M059J (cell line): Measurements from ENCODE around the gene ATRIP. TPM values are rescaled to one million over a fixed set of nuclear protein-coding genes. Genes with fewer than 3 reads are reported as not detected.
"Not testable (repeated sequence)": the region's sequence is repeated elsewhere in the genome, so short reads cannot be mapped to it uniquely, and the experiment has no call there.

ENCODE experiments used
- DNase-seq: peaks from one replicate; pipeline ENCODE4 v3.0.0-alpha.2; 2012; ENCODE audit warnings: low read depth
- total RNA-seq: library from RNA; depleted of rRNA; stranded (reverse); fragments of >200 nt; shearing (Covaris generic); gene quantifications from 2 replicates; pipeline ENCODE4 v1.2.3, GENCODE V29; 2014

Gene ATRIP
- total RNA-seq, 1 experiment from 2014 or later: 7.2 TPM

- no peak for DNase-seq
These were observed 21.8 kb downstream of the ATRIP start for GRCh38 chr3:48468329-48468731.

- peak; percentile 28 for DNase-seq
These were observed 22.7 kb downstream of the ATRIP start for GRCh38 chr3:48469046-48469915.

DNA sequence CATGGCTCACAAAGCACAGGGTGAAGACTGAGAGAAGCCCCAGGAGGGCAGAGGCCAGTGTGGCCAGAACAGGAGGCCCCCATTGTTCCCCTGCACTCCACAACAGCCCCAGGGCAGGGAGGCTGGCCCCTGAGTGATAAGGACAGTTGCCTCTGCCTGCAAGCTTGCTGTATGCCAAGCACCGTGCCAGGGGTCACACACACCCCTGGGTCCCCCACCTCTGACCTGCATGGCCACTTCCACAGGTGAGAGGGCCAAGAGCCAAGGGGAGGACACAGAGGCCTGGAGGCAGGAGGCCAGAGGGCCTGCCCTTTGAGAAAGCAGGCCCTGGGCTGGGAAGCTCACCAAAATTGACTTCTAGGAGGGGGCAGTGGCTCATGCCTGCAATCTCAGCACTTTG is 23.7 kb downstream of the ATRIP start:
- no peak for DNase-seq

DNA sequence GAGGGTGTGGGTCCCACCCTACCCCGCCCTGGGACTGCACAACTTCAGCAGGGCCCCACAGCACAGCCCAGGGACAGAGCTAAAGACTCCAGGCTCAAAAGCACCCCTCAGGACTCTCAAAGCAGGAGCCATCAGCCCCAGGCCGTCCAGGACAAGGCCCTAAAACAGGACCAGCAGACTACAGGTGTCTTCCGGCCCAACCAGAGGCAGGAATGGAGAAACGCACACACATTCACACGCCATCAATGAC is 26.1 kb downstream of the ATRIP start:
- no peak for DNase-seq

- DNase-seq: peak; percentile 96
These were observed 26.5 kb downstream of the ATRIP start for GRCh38 chr3:48472923-48473616.

- no peak for DNase-seq
These were observed 27.0 kb downstream of the ATRIP start for GRCh38 chr3:48473617-48473952.

- not testable (repeated sequence) for DNase-seq
These were observed 27.5 kb downstream of the ATRIP start for GRCh38 chr3:48474031-48474430.

DNA sequence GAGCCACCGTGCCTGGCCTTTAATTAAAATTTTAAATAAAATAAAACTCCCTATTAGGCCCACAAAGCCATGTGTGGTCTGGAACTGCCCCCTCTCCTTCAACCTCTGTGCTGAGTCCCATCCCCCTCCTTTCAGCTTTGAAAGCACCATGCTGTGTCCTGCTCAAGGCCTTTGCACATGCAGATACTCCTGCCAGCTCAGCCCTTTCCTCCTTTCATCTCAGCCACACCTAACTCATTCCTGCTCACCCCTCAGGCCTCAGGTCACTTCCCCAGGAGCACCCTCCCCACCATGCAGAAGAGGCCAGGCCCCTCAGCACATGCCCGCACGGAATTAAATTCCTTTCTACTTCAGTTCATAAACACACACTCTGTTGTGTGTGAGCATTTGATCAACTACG is 28.1 kb downstream of the ATRIP start:
- DNase-seq: no peak

DNA sequence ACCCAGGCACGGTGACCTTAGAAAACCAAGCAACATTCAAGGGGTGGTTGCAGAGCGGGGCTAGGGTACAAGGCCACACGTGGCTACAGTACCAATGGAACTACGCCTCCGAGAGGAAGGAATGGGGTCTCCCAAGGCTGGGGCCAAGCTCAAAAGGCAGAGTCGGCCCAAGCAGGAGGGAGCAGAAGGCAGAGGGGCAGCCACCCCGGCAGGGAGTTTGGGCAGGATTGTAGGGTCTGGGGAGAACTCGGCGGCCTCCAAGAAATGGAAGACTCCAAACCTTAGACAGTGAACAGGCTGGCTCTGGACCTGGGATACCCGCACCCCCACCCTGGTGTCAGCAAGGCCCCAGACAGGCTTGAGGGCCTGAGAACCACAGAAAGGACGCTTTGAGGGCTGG is 28.7 kb downstream of the ATRIP start:
- DNase-seq: no peak

- no peak for DNase-seq
These were observed 30.0 kb downstream of the ATRIP start for GRCh38 chr3:48476426-48477053.

- no peak for DNase-seq
These were observed 31.5 kb downstream of the ATRIP start for GRCh38 chr3:48477959-48478520.

- no peak for DNase-seq
These were observed 32.4 kb downstream of the ATRIP start for GRCh38 chr3:48478626-48479555.

- not testable (repeated sequence) for DNase-seq
These were observed 34.4 kb downstream of the ATRIP start for GRCh38 chr3:48480891-48481290.

GRCh38 chr3:48482822-48483221 is 36.3 kb downstream of the ATRIP start:
- DNase-seq: not testable (repeated sequence)

- no peak for DNase-seq
These were observed 40.4 kb downstream of the ATRIP start for GRCh38 chr3:48486952-48487351.

GRCh38 chr3:48492461-48493202 is 46.1 kb downstream of the ATRIP start:
- DNase-seq: peak; percentile 24

- no peak for DNase-seq
These were observed 46.6 kb downstream of the ATRIP start for GRCh38 chr3:48493203-48493501.

GRCh38 chr3:48500656-48501055 is 54.1 kb downstream of the ATRIP start:
- peak; percentile 13 for DNase-seq

GRCh38 chr3:48501196-48501595 is 54.7 kb downstream of the ATRIP start:
- DNase-seq: no peak

DNA sequence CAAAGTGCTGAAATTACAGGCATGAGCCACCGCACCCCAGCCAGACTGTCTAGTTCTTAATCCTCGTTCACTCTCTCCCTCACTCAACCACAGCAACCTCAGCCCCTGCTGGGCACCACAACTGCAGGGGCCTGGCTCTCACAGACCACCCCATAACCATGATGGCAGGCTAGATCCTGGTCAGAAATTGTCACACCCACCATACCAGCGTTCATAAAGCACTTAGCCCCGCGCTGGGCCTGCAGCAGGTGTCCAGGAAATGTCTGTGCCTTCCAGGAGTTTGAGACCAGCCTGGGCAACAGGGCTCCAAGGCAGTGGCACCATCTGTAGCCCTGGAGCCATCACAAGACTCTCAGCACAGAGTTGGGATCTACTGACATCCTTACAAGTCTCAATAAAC is 55.6 kb downstream of the ATRIP start:
- DNase-seq: no peak

GRCh38 chr3:48502728-48503168 is 56.2 kb downstream of the ATRIP start:
- no peak for DNase-seq
